Activated CD4-positive, alpha-beta T cell treated with anti-CD3 and anti-CD28 coated beads for 24 hours (primary cell): ENCODE measurements around the gene SCP2.

Experiments
- DNase-seq, 2 donors: peaks; one replicate each; pipeline ENCODE4 v3.0.0-alpha.2; 2020; ENCODE audit warnings: low read depth in 2 of 2

Gene SCP2

GRCh38 chr1:53068314-53069099 lies 141.4 kb downstream of the SCP2 start:
- no peak for DNase-seq

GRCh38 chr1:53069265-53069662 lies 142.2 kb downstream of the SCP2 start:
- no peak for DNase-seq

- no peak for DNase-seq
Measured at GRCh38 chr1:53069663-53070327, 142.7 kb downstream of the SCP2 start.

DNA sequence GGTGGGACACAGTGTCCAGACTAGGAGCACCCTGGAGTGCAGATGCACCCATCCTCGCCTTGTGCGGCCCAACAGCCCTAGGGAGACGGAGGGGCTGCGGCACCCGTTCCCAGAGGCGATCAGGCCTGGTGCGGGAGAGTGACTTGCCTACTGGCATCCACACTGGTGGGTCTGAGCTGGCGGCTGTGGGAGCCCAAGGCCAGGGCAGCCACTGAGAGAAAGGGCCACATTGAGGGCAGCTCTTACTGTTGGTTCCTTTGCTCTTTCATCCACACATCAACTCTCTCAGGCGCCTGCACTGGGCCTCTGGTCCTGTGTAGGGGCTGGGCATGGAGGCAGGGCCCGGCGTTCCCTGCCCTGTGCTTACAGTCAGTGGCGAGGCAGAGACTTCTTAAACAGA lies 143.5 kb downstream of the SCP2 start:
- no peak for DNase-seq

- no peak for DNase-seq
Measured at GRCh38 chr1:53071167-53071865, 144.2 kb downstream of the SCP2 start.

DNA sequence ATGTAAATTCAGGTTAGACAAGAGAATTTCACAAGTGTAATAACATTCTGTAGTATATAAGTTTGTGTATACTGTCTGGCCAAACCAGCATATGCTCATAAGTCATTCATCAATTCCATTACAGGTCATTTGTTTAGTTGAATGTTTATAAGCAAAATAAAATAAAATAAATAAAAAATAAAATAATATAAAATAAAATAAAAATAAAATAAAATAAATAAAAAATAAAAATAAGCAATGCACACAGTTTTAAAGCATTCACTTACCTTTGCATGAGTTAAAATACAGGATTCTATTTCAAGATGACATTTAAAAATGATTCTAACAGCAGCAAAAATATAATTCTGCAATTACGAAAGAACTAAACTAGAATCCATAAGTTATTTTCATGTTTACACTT lies 144.8 kb downstream of the SCP2 start:
- no peak for DNase-seq

DNA sequence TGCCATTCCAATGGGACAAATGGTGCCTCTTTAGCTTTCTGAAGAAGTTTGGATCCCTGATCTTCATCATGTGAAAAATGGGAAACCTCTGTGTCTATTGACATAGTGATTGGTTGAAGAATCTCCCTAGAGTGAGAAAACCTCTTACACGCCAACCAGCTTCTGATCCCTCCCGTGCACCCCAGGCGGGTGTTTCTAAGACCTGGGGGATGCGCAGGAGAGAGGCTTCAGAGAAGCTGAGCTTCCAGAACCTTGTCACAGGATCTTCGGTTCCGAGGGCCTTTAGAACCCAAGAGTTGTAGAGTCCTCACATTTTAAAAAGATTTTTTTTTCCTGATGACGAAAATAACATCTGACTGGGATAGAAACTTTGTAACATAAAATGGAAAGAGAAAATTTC lies 146.2 kb downstream of the SCP2 start:
- DNase-seq: no peak

DNA sequence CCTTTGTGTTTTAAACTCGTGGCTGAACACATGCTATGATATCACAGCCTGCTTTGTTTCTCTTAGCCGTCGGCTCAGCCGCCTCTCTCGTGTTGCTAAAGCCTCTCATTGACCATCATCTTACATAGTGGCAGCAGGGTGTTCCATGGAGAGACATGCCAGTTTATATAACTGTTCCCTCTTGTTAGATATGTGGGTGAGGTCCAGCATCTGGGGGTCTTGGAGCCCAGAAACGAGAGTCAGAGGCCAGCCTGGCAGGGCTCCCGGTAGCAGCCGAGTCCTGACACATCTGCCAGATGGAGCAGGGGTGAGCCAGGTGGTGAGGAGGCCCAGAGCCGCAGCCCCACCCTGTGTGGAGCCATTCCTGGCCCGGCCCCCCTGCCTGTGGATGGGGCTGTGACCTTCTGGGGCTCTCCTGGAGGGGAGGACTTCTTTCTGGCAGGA lies 146.8 kb downstream of the SCP2 start:
- DNase-seq: no peak

GRCh38 chr1:53074313-53075154 lies 147.5 kb downstream of the SCP2 start:
- no peak for DNase-seq

DNA sequence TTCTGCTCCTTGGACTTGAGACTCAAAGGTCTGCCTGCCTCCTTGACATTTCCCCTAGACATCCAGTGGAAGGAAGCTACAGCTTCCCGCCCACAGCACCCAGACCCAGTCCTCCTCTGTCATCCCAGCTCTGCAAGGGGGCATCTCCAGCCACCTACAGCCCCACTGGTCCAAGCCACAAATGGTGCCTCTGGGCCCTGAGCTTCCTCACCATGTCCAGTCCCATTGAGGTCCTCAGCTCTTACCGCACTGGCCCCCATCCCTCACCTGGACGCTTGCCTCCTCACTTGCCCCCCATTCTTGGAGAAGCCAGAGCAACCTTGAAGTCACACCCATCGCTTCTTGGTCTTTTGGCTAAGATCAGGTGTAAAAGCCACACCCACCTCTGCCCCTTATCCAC lies 148.1 kb downstream of the SCP2 start:
- no peak for DNase-seq

DNA sequence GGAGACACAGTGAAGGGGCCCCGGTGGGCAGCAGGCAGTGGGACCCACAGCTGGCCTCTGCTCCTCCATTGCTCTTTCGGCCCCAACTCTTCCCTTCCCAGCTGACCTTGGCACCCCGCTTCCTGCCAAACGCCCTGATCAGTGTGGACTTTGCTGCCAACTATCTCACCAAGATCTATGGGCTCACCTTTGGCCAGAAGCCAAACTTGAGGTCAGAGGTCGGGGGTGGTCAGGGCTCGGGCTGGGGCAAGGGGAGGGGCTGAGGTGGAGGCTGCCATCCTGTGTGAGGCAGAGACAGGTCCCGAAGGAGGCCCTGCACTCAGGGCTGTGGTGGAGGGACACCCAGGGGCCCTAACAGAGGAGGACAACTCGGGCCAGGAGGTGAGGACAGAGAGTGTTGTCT lies 148.7 kb downstream of the SCP2 start:
- no peak for DNase-seq

GRCh38 chr1:53076165-53076564 lies 149.1 kb downstream of the SCP2 start:
- no peak for DNase-seq

DNA sequence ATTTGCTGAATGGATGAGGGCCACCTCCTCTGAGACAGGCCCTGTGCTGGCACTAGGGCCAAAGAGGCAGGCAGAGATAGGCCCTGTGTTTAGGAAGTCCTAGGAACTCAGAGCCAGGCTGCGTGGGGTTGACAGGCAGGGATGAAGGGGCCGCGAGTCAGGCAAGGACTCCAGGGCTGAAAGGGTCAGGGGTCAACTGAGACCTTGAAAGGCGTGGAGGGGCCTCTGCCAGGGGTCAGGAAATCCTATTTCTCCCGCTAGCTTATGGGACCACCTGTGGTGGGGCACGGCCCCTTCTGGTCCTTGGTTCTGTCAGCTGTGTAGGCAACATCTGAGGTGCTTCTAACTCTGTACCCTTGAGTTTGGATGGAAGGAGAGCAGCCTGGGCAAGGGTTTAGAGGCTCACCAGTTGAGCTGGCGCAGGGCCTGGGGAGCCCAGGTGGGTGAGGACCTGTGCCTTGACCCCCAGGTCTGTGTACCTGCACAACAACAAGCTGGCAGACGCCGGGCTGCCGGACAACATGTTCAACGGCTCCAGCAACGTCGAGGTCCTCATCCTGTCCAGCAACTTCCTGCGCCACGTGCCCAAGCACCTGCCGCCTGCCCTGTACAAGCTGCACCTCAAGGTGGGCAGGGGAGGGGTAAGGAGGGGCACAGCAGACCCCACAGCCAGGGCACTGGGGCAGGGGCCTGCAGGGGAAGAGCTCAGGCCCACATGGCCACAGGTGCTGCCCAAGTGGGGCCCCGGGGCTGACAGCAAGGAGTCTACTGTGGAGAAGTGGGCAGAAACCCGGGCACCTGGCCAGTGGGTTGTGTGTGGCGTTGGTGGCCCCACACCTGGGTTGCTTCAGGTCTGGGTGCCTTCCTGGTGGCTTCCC lies 149.9 kb downstream of the SCP2 start:
- DNase-seq: no peak

GRCh38 chr1:53077599-53077965 lies 150.5 kb downstream of the SCP2 start:
- no peak for DNase-seq

- DNase-seq: no peak
Measured at GRCh38 chr1:53078333-53079101, 151.4 kb downstream of the SCP2 start.

- DNase-seq: no peak
Measured at GRCh38 chr1:53079251-53079650, 152.2 kb downstream of the SCP2 start.

DNA sequence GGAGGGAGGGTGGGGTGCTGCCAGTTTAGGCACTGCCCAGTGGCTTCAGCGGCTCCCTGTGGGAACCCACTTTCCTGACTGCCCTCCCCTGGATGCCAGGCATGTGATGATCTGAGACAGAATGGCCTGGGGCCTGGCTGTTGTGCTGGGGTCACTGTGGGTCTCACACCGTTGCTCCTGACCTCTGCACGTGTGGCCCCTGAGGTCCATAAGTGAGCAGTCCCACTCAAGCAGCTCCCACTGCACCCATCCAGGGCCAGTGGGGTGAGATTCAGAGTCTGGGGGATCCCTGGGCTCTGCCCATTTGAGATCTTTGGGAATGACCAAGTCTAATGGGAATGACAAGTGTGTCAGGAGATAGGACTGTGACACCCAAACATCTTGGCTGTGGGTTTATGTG lies 153.0 kb downstream of the SCP2 start:
- no peak for DNase-seq

GRCh38 chr1:53080769-53081168 lies 153.7 kb downstream of the SCP2 start:
- no peak for DNase-seq

- DNase-seq: no peak
Measured at GRCh38 chr1:53081384-53082066, 154.4 kb downstream of the SCP2 start.
